WTC11 (cell line): Measurements from ENCODE around the gene ZNF853. TPM values are rescaled to one million over a fixed set of nuclear protein-coding genes. Genes with fewer than 3 reads are reported as not detected.

ENCODE experiments used
- ATAC-seq: fragments of 200-7000 bp; cut with Tn5 transposase; 2 replicates; pipeline ENCODE4 v1.10.0; 2021; ENCODE audit warnings: mild to moderate bottlenecking, moderate library complexity
- CTCF ChIA-PET: fragments of 300-600 bp; sonication (Branson Sonifier 250); formaldehyde crosslinking; loops from one replicate; lab custom pipeline; 2021; ENCODE audit warnings: antibody characterized with exemption; lab: Charles Lee
- POLR2A ChIA-PET: fragments of 350-600 bp; sonication (Branson Sonifier 250); formaldehyde crosslinking; loops from one replicate; lab custom pipeline; 2021; ENCODE audit warnings: antibody characterized with exemption; lab: Charles Lee
- DNase-seq: peaks from one replicate; pipeline ENCODE4 v3.0.0; 2021; ENCODE audit warnings: low spot score
- H3K27ac Mint-ChIP-seq: 2 replicates; pipeline ENCODE4 v1.8.0; 2021; ENCODE audit warnings: mixed read lengths
- H3K27me3 Mint-ChIP-seq: 2 replicates; pipeline ENCODE4 v1.8.0; 2021; ENCODE audit warnings: low read depth, mild to moderate bottlenecking, moderate library complexity, mixed read lengths
- H3K36me3 Mint-ChIP-seq: 2 replicates; pipeline ENCODE4 v1.8.0; 2021; ENCODE audit warnings: mixed read lengths
- H3K4me1 Mint-ChIP-seq: 2 replicates; pipeline ENCODE4 v1.8.0; 2022; ENCODE audit warnings: mixed read lengths
- H3K4me3 Mint-ChIP-seq: 2 replicates; pipeline ENCODE4 v1.8.0; 2021; ENCODE audit warnings: mild to moderate bottlenecking, moderate library complexity, mixed read lengths
- H3K9me3 Mint-ChIP-seq: 2 replicates; pipeline ENCODE4 v1.8.0; 2021; ENCODE audit warnings: mixed read lengths
- ATF1 ChIP-seq: sonication (generic); formaldehyde crosslinking; IDR thresholded peaks from 2 replicates; pipeline ENCODE4 v1.8.1; 2023; ENCODE audit warnings: mild to moderate bottlenecking, moderate library complexity, missing genetic modification reagents
- ATF3 ChIP-seq: sonication (generic); formaldehyde crosslinking; conservative IDR thresholded peaks from 2 replicates; pipeline ENCODE4 v1.8.1; 2022; ENCODE audit warnings: mild to moderate bottlenecking, missing genetic modification reagents
- CBFB ChIP-seq: sonication (generic); formaldehyde crosslinking; IDR thresholded peaks from 2 replicates; pipeline ENCODE4 v1.8.1; 2022; ENCODE audit warnings: mild to moderate bottlenecking, low read depth, missing genetic modification reagents
- EMX1 ChIP-seq: fragments of 250-450 bp; sonication (Bioruptor Pico); IDR thresholded peaks from 2 replicates; pipeline ENCODE4 v1.8.0; 2021; ENCODE audit warnings: mild to moderate bottlenecking
- ESRRA ChIP-seq: sonication (generic); formaldehyde crosslinking; IDR thresholded peaks from 2 replicates; pipeline ENCODE4 v1.8.1; 2022; ENCODE audit warnings: mild to moderate bottlenecking, missing genetic modification reagents, borderline replicate concordance
- GABPB1 ChIP-seq: sonication (generic); formaldehyde crosslinking; IDR thresholded peaks from 2 replicates; pipeline ENCODE4 v1.8.1; 2023; ENCODE audit warnings: mild to moderate bottlenecking, missing genetic modification reagents
- HMGXB4 ChIP-seq: sonication (generic); formaldehyde crosslinking; IDR thresholded peaks from 2 replicates; pipeline ENCODE4 v1.8.1; 2023; ENCODE audit warnings: mild to moderate bottlenecking, moderate library complexity, missing genetic modification reagents
- JUN ChIP-seq: sonication (generic); formaldehyde crosslinking; IDR thresholded peaks from 2 replicates; pipeline ENCODE4 v1.8.0; 2023; ENCODE audit warnings: mild to moderate bottlenecking, missing genetic modification reagents
- MXD4 ChIP-seq: fragments of 250-450 bp; sonication (Bioruptor Pico); IDR thresholded peaks from 2 replicates; pipeline ENCODE4 v1.8.0; 2021; ENCODE audit warnings: mild to moderate bottlenecking, moderate library complexity, borderline replicate concordance
- NR2C2 ChIP-seq: sonication (generic); formaldehyde crosslinking; IDR thresholded peaks from 2 replicates; pipeline ENCODE4 v1.8.0; 2022; ENCODE audit warnings: mild to moderate bottlenecking, missing genetic modification reagents
- NR3C1 ChIP-seq: sonication (generic); formaldehyde crosslinking; conservative IDR thresholded peaks from 2 replicates; pipeline ENCODE4 v1.8.1; 2023; ENCODE audit warnings: low read depth, mild to moderate bottlenecking, missing genetic modification reagents
- RORB ChIP-seq: fragments of 250-450 bp; sonication (Bioruptor Pico); IDR thresholded peaks from 2 replicates; pipeline ENCODE4 v1.9.0; 2021; ENCODE audit warnings: mild to moderate bottlenecking
- SMAD3 ChIP-seq: sonication (generic); formaldehyde crosslinking; IDR thresholded peaks from 2 replicates; pipeline ENCODE4 v1.8.0; 2022; ENCODE audit warnings: missing genetic modification reagents, mild to moderate bottlenecking, borderline replicate concordance
- SOX15 ChIP-seq: fragments of 250-450 bp; sonication (Bioruptor Pico); IDR thresholded peaks from 2 replicates; pipeline ENCODE4 v1.9.0; 2021; ENCODE audit warnings: mild to moderate bottlenecking
- TEAD1 ChIP-seq: sonication (generic); formaldehyde crosslinking; IDR thresholded peaks from 2 replicates; pipeline ENCODE4 v1.8.0; 2022; ENCODE audit warnings: mild to moderate bottlenecking, missing genetic modification reagents
- TP53 ChIP-seq: sonication (generic); formaldehyde crosslinking; IDR thresholded peaks from 2 replicates; pipeline ENCODE4 v1.8.1; 2023; ENCODE audit warnings: mild to moderate bottlenecking, missing genetic modification reagents
- ZBTB21 ChIP-seq: sonication (generic); formaldehyde crosslinking; IDR thresholded peaks from 2 replicates; pipeline ENCODE4 v1.8.1; 2023; ENCODE audit warnings: mild to moderate bottlenecking, missing genetic modification reagents, borderline replicate concordance
- ZNF121 ChIP-seq: sonication (generic); formaldehyde crosslinking; IDR thresholded peaks from 2 replicates; pipeline ENCODE4 v1.8.0; 2023; ENCODE audit warnings: missing genetic modification reagents
- ZNF263 ChIP-seq: sonication (generic); formaldehyde crosslinking; IDR thresholded peaks from 2 replicates; pipeline ENCODE4 v1.8.1; 2022; ENCODE audit warnings: low read depth, mild to moderate bottlenecking, moderate library complexity, missing genetic modification reagents
- ZNF396 ChIP-seq: fragments of 250-450 bp; sonication (Bioruptor Pico); IDR thresholded peaks from 2 replicates; pipeline ENCODE4 v1.8.0; 2021; ENCODE audit warnings: mild to moderate bottlenecking, moderate library complexity, borderline replicate concordance
- ZNF423 ChIP-seq: fragments of 250-450 bp; sonication (Bioruptor Pico); IDR thresholded peaks from 2 replicates; pipeline ENCODE4 v2.1.2; 2022; ENCODE audit warnings: mild to moderate bottlenecking, moderate library complexity
- ZNF512 ChIP-seq: sonication (generic); formaldehyde crosslinking; IDR thresholded peaks from 2 replicates; pipeline ENCODE4 v1.8.1; 2022; ENCODE audit warnings: missing genetic modification reagents, borderline replicate concordance
- total RNA-seq: library from RNA; stranded (reverse); gene quantifications from 3 replicates; pipeline ENCODE4 v1.2.3, GENCODE V29; 2021
- TF ChIP-seq, protein P1 (sequence below): fragments of 250-450 bp; sonication (Bioruptor Pico); IDR thresholded peaks from 2 replicates; pipeline ENCODE4 v1.9.0; 2021; ENCODE audit warnings: moderate library complexity, mild to moderate bottlenecking, inconsistent platforms, borderline replicate concordance
- TF ChIP-seq, protein P2 (sequence below): sonication (generic); formaldehyde crosslinking; IDR thresholded peaks from 2 replicates; pipeline ENCODE4 v1.8.1; 2023; ENCODE audit warnings: mild to moderate bottlenecking, missing genetic modification reagents, moderate library complexity
- TF ChIP-seq, protein P3 (sequence below): sonication (generic); formaldehyde crosslinking; IDR thresholded peaks from 2 replicates; pipeline ENCODE4 v1.8.0; 2022; ENCODE audit warnings: mild to moderate bottlenecking, missing genetic modification reagents
- TF ChIP-seq, protein P4 (sequence below): fragments of 250-450 bp; sonication (Bioruptor Pico); IDR thresholded peaks from 2 replicates; pipeline ENCODE4 v1.9.0; 2021; ENCODE audit warnings: mild to moderate bottlenecking, borderline replicate concordance

Gene ZNF853
- total RNA-seq, 1 experiment from 2014 or later, result 7.7 TPM

DNA sequence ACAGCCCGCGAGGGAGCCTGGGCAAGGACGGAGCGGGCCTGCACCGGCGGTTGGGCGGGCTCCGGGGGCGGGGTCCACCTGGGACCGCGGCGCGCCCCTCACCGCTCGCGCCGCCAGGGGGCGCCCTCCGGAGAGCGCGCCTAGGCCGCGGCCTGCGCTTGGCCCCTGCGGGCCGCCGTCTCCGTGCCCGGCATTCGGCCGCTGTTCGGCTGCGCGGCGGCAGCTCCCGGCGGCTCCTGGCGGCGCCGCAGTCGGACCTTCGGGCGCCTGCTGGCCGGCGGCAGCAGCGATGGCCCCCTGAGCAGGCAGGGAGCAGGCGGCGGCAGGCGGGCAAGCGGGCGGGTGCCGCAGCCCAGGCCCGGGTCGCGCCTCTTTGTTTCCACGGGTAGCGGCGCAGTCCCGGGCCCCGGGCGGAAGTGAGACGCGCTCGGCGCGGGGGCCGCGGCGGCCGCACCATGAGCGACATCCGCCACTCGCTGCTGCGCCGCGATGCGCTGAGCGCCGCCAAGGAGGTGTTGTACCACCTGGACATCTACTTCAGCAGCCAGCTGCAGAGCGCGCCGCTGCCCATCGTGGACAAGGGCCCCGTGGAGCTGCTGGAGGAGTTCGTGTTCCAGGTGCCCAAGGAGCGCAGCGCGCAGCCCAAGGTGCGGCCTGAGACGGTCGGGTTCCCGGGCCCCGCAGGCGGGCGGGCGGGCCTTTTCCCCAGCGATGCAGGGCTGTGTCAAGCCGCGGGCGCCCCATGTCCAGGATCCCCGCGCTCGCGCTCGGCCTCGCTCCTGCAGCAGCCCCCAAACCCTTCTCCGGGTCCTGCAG lies 25.4 kb upstream of the ZNF853 start, which contains the start of gene INTS15:
Gene INTS15, plus strand, starts transcription at position 193 of the 816 bp plus-strand sequence. Its CDS starts 263 bp downstream, at position 456.
- ChIA-PET POLR2A (interaction anchor here (0.6 to 1.2 kb wide), 3 partner anchors 26 to 74 kb away, joined by 3 to 5 read pairs (median 4); no protein-coding TSS in a partner anchor), CTCF (interaction anchor here (0.5 to 2.7 kb wide), 19 partner anchors 10 to 786 kb away, joined by 3 to 27 read pairs (median 4); partner anchors contain the start of gene ZDHHC4)
- peak within 1 kb of the TSS; percentile 82 for H3K4me3 Mint-ChIP-seq
- H3K36me3 Mint-ChIP-seq, result peaks cover 42% of the 10 kb centered on the region
- no peaks in the 10 kb centered on the region; the same call in 1 of the 2 replicates for H3K27me3 Mint-ChIP-seq
- peak; percentile 77 for DNase-seq
- H3K27ac Mint-ChIP-seq, result 0 out of 2 replicates have a peak within 1 kb of the TSS, but pooled peaks have one; percentile 65
- H3K4me1 Mint-ChIP-seq, result peaks cover 9% of the 10 kb centered on the region
- peak; percentile 94 for ATAC-seq
- H3K9me3 Mint-ChIP-seq, result no peaks in the 10 kb centered on the region
- TF ChIP-seq ATF1 (CRISPR knock-in tag) (no peak), NR3C1 (no peak), CBFB (CRISPR knock-in tag) (no peak), HMGXB4 (CRISPR knock-in tag) (peak; percentile 84), JUN (CRISPR knock-in tag) (no peak), TP53 (no peak), ESRRA (CRISPR knock-in tag) (no peak), ZNF121 (CRISPR knock-in tag) (no peak), ZNF263 (CRISPR knock-in tag) (no peak), ZNF396 (CRISPR knock-in tag) (no peak), GABPB1 (CRISPR knock-in tag) (no peak), ATF3 (no peak), NR2C2 (CRISPR knock-in tag) (no peak), ZBTB21 (CRISPR knock-in tag) (no peak), ZNF512 (CRISPR knock-in tag) (no peak), MXD4 (CRISPR knock-in tag) (no peak), RORB (CRISPR knock-in tag) (no peak), TEAD1 (CRISPR knock-in tag) (peak; percentile 72; the same call in 1 of the 2 replicates), ZNF423 (CRISPR knock-in tag) (0 out of 2 replicates have a peak, but pooled peaks have one; percentile 10), EMX1 (no peak), SMAD3 (CRISPR knock-in tag) (no peak), SOX15 (no peak)
- TF ChIP-seq, protein P1, sequence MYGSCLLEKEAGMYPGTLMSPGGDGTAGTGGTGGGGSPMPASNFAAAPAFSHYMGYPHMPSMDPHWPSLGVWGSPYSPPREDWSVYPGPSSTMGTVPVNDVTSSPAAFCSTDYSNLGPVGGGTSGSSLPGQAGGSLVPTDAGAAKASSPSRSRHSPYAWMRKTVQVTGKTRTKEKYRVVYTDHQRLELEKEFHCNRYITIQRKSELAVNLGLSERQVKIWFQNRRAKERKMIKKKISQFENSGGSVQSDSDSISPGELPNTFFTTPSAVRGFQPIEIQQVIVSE, result no peak
- TF ChIP-seq, protein P2, sequence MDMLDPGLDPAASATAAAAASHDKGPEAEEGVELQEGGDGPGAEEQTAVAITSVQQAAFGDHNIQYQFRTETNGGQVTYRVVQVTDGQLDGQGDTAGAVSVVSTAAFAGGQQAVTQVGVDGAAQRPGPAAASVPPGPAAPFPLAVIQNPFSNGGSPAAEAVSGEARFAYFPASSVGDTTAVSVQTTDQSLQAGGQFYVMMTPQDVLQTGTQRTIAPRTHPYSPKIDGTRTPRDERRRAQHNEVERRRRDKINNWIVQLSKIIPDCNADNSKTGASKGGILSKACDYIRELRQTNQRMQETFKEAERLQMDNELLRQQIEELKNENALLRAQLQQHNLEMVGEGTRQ (CRISPR knock-in tag), result no peak
- TF ChIP-seq, protein P3, sequence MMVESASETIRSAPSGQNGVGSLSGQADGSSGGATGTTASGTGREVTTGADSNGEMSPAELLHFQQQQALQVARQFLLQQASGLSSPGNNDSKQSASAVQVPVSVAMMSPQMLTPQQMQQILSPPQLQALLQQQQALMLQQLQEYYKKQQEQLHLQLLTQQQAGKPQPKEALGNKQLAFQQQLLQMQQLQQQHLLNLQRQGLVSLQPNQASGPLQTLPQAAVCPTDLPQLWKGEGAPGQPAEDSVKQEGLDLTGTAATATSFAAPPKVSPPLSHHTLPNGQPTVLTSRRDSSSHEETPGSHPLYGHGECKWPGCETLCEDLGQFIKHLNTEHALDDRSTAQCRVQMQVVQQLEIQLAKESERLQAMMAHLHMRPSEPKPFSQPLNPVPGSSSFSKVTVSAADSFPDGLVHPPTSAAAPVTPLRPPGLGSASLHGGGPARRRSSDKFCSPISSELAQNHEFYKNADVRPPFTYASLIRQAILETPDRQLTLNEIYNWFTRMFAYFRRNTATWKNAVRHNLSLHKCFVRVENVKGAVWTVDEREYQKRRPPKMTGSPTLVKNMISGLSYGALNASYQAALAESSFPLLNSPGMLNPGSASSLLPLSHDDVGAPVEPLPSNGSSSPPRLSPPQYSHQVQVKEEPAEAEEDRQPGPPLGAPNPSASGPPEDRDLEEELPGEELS (CRISPR knock-in tag), result peak; percentile 46
- TF ChIP-seq, protein P4, sequence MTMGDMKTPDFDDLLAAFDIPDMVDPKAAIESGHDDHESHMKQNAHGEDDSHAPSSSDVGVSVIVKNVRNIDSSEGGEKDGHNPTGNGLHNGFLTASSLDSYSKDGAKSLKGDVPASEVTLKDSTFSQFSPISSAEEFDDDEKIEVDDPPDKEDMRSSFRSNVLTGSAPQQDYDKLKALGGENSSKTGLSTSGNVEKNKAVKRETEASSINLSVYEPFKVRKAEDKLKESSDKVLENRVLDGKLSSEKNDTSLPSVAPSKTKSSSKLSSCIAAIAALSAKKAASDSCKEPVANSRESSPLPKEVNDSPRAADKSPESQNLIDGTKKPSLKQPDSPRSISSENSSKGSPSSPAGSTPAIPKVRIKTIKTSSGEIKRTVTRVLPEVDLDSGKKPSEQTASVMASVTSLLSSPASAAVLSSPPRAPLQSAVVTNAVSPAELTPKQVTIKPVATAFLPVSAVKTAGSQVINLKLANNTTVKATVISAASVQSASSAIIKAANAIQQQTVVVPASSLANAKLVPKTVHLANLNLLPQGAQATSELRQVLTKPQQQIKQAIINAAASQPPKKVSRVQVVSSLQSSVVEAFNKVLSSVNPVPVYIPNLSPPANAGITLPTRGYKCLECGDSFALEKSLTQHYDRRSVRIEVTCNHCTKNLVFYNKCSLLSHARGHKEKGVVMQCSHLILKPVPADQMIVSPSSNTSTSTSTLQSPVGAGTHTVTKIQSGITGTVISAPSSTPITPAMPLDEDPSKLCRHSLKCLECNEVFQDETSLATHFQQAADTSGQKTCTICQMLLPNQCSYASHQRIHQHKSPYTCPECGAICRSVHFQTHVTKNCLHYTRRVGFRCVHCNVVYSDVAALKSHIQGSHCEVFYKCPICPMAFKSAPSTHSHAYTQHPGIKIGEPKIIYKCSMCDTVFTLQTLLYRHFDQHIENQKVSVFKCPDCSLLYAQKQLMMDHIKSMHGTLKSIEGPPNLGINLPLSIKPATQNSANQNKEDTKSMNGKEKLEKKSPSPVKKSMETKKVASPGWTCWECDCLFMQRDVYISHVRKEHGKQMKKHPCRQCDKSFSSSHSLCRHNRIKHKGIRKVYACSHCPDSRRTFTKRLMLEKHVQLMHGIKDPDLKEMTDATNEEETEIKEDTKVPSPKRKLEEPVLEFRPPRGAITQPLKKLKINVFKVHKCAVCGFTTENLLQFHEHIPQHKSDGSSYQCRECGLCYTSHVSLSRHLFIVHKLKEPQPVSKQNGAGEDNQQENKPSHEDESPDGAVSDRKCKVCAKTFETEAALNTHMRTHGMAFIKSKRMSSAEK, result no peak
